Germinal center (tissue), 1 donor: ENCODE data around the gene NEMP1.

Experiments
- DNase-seq: peaks from one replicate; pipeline ENCODE4 v3.0.0; 2012; ENCODE audit warnings: mixed read lengths, low spot score

NEMP1 gene

DNA sequence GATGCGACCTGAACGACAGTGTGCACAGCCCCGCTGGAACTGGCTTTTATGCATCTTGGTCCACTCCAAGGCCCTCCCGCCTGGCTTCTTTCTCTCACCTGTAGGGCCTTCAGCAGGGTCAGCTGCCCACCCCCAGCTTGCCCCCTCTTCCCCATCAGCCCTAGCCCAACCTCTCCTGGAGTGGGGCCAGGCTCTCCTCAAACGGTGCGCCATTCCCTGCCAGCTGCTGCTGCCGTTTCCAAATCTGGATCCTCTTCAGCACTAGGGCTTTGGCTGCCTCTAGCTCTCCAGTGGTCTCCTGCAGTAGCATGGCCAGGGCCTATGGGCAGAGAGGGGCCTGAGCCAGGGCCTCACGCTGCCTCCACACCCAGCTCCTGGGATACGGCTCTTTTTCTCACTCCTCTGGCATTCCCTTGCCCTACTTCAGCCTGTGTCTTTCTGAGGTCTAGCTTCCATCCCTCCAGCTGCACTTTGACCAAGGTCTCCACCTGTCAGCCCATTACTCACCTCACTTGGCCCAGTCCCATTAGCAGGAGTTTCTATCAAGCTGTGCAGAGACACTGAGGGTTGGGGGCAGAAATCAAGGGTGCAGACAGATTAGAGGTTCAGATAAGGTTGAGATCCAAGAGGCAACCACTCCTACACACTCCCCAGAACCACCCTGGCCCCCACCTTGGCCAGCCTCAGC lies 27.6 kb upstream of the NEMP1 start:
- DNase-seq = no peak

DNA sequence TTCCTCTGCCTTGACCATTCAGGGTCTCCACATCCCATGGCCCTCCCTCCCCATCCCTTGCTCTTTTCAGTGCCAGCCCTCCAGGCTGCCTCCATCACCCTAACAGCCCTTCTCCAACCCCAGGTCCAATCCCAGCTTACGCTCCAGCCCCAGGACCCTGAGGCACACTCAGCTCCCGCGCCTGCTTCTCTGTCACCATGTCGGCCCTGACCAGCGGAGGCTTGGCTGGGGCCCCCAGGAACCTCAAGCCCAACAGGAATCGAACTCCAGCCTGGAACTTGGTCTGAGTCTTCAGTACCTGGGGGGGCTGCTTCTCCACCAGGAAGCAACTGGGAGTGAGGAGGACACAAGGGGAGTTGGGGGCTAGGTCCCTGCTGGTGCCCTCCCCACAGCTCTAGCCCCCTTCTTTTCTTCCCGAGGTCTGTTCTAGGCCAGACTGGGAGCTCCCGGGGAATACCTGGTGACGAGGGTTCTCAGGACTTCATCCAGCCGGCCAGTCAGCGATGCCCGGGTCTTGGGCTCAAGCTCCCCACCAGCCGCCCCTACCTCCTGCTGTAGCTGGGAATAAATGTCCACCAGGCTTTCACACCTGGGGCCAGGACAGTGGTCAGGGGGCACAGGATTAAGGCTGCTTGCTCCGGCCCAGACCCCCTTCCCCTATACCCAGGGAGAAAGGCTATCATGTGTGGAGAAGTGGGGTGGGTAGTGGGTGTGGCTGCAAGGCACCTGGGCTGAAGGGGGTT lies 26.6 kb upstream of the NEMP1 start:
- no peak for DNase-seq

DNA sequence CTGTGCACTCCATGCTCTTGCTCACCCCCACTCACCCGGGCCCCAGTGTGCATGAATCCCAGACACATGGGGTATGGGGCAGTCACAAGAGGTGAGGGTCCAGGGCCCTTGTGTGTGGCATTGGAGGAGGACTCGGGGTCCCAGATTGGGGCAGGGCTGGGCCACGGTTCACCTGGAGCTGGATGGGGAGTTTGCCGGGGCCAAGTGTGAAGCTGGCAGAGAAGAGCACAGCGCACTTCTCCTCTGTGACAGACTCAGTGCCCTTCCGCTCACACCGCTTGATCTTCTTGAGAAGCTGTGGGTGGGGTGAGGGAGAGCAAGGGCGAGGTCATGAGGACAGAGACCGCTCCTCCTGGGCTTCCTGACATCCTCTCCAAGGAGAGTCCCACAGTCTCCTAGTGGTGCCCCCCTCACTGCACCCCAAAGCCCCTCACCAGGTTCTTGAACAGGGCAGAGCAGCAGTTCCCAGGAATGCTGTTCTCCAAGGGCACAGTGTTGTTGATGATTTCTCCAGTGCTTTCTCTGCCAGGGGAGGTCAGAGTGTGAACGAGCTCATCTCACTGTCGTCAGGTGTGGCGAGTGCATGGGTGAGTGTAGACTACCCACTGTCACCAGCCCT lies 25.8 kb upstream of the NEMP1 start:
- DNase-seq = no peak

DNA sequence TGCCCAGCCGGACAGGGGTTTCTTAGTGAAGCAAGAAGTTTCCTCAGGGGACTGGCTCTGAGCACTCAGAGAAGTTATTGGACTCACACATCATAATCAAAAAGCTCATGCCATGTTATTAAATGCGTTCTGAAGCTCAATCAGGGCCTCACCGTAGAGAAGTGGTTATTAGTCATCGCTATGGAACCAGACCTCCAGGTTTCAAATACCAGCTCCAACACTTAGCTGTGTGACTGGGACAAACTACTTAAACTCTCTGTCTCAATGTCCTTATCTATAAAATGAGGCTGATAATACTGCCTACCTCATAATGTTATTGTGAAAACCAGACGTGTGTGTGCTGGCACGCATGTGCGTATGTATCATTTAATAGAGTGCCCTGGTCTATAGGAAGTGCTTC lies 25.3 kb upstream of the NEMP1 start:
- no peak for DNase-seq

DNA sequence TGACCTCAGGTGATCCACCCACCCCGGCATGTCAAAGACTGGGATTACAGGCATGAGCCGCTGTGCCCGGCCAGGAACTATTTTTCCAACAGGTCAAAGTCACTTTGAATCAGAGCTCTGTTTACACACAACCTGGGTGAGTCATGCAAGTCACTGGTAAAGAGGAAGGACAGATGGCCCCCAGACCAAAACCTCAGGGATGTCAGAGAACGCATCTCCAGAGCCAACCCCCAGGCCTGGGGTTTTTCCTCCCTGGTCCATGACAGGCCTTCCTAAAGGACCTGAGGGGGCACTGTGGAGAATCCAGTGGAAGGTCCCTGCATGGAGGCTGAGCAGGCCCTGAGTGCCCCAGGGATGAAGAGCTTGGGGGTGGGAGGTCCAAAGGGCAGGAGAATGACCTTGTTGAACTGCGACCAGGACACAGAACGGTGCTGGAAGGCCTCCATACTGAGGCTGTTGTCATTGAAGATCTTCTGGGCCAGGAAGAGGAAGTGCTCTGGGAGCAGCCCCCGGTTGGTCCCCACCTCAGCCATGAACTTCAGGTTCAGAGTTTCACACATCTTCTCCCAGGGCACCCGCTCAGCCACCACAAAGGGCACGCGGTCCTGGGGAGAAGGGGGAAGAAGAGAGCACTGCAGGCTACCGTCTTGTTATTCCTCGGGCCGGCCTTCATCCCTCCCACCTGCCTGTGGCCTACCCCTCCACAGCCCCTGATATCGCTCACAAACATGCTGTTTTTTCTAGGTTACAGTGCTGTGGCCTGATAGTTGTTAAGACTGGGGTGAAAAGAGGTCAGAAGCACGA lies 23.5 kb upstream of the NEMP1 start:
- no peak for DNase-seq

DNA sequence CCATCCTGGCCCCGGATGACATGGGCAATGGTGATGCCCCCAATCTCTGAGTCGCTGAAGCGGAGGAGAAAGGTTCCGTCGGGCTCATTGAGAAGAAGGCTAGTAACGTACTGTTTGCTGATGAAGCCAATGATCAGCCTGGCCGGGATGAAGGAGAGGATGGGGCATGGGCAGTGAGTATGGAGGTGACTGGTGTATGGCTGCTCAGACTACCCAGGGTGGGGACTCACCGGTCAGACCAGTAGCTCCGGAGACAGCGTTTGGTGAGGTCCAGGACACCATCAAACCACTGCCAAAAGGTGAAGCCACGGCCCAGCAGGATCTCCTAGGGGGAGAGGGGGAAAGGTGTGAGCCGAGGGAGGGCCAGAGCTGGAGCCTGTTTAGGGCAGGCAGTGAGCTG lies 21.2 kb upstream of the NEMP1 start:
- peak; percentile 0 for DNase-seq

DNA sequence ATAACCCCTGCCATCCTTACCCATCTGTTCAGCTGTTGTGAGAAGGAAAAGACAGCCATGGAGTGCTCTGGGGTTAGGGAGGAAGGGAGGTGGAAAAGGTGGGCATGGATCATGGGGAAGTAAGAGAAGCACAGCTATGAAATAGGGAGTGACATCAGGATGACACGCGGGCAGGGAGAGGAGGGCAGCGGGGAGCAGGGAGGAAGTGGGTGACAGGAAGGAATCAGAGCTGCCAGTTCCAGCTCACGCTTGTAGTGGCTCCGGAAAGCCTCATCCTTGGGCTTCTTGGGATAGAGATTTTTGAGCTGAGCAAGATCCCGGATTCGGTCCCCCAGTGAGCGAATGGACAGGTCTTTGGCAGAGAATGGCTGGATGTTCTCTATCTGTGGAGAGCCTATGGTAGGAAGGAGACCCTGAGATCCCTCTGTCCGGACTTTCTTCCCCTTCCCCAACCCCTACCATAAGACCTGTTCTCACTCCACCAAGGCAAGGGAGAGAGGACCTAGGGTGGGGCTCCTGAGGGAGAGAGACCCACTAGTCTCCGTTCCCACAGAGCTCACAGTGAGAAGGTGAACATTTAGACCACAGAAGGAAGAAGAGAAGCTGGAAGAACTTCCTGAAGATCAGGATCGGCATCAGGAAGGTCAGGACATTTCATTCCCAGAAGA lies 20.6 kb upstream of the NEMP1 start:
- peak; percentile 1 for DNase-seq

DNA sequence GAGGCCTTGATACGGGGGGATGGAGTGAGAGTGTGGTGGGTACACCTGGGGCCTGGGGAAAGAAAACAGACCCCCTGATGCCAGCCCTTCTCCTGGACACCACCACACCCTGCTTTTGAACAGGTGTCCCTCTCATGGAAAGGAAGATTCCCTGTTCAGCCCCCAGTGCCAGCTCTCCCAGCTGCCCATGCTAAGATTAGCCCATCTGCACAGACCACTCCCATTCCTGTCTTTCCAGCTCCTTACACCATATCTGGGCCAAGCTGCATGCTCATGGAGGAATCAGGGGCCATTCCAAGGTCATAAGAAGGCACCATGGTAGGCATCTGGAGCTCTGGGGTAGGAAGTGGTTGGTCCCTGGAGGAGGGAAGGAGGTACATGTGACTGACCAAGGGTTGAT lies 20.0 kb upstream of the NEMP1 start:
- peak; percentile 0 for DNase-seq

DNA sequence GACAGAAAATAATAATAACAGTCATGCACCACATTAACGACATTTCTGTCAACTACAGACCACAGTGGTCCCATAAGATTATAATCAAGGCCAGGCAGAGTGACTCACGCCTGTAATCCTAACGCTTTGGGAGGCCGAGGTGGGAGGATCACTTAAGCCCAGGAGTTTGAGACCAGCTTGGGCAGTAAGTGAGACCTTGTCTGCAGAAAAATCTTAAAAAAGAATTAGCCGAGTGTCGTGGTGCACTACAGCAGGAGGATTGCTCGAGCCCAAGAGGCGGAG lies 18.9 kb upstream of the NEMP1 start:
- DNase-seq = no peak

DNA sequence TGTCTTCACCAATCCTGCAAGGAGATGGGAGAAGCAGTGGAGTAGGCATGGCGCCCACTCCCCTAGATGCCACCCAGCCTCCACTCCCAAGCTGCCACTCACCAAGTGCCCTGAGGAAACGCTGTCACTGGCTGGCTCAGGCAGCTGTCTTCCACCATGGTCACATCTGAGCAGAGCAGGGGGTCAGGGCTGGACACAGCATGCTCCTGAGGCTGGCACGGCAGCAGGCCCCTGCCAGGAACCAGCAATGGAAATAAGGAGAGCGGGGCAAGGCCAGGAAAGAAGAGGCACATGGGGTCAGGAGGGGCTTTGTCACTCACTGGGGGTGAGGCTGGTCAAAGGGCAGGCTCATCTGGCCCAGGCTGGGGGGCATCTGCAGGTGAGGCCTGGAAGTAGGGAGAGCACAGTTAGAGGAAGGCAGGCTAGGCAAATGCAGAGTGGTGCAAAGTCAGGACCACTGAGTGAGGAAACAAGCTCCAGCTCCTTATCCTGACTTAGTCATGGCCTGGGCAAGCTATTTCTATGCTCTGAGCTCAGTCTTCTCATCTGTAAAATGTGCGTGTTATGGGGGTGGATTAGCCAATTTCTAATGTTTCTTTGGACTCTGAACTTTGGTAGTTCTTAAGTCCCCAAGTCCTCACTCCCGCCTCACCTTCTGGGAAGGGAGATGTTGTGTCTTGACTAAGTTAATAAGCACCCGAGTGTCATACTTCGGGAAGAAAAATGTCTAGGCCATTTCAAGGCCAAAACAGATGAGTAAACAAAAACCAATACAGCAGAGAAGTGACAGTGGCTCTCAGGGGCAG lies 18.4 kb upstream of the NEMP1 start:
- DNase-seq = peak; percentile 0

DNA sequence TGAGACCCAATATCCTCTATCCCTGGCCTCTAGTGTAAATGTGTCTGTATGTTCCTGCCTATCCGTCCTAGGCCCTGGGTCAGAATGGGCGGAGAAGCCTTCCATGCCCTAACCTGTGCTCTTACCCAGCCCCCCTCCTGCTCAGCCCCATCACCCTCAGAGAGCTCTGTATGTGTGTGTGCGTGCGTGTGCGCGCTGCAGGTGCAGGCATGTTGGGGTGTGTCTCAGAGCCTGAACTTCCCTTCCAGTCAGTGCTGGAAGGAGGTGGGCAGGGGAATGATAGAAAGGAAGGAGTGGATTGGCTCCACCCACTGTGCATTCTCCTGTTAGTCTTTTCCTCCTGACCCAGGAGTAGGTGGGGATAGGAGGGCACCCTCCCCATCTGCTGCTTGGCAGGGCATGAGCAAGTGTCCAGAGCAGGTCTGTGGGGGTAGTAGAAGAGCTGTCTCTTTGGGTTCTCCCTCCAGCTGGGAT lies 17.5 kb upstream of the NEMP1 start:
- DNase-seq = no peak

DNA sequence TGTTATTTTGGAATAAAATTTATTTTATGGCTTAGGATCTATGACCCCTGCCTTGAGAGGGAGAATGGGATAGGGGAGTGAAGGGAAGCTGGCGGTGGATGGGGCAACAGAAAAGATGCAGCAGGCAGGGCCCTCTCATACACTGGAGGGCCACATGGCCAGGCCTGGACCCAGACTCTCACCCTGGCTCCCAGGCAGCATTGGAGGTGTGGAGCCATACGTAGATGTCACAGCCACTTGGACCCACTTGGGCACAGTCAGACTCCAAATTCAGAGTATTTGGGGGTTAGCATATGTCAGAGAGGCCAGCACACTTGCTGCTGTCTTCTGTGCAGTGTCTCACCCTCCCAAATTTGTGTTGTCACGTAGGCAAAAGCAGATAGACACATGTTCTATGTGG lies 16.8 kb upstream of the NEMP1 start:
- peak; percentile 3 for DNase-seq

DNA sequence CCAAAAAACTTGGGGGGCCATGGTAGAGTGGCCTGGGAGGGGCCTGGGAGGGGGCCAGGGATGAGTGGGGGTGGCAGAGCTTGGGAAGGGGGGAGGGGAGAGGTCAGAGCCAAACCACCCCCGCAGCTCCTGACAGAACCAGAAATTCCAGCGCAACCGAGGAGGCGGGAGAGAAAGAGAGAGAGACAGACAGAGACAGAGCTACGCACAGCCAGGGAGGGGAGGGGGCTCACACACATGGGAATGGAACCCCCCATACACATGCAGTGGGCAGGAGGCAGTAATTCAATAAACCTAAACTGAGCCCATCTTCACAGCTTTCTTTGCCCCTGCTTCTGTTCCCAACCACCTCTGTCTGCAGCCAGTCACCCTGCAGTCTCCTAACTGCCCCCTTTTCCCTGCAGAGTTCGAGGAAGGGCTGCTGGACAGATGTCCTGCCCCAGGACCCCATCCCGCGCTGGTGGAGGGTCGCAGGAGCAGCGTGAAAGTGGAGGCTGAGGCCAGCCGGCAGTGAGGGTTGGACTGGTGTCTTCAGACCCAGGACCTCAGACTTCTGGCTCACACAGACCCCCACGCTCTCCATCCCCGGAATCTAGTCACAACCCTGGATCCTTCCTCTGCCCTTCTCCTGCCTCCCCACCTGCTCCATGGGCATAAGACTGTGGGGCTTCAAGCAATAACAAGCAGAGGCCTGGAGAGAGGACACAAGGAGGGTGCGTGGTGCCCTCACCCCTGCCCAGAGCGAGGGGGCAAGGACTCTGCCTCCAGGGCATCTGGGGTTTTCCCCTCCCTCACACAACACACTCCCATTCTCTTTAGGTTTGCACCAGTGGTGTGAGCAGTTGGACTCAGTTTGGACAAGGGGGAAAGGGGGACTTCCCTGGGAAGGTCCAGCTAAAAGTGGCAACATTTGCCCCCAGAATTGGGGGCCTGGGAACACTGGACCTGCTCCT lies 15.9 kb upstream of the NEMP1 start:
- no peak for DNase-seq

DNA sequence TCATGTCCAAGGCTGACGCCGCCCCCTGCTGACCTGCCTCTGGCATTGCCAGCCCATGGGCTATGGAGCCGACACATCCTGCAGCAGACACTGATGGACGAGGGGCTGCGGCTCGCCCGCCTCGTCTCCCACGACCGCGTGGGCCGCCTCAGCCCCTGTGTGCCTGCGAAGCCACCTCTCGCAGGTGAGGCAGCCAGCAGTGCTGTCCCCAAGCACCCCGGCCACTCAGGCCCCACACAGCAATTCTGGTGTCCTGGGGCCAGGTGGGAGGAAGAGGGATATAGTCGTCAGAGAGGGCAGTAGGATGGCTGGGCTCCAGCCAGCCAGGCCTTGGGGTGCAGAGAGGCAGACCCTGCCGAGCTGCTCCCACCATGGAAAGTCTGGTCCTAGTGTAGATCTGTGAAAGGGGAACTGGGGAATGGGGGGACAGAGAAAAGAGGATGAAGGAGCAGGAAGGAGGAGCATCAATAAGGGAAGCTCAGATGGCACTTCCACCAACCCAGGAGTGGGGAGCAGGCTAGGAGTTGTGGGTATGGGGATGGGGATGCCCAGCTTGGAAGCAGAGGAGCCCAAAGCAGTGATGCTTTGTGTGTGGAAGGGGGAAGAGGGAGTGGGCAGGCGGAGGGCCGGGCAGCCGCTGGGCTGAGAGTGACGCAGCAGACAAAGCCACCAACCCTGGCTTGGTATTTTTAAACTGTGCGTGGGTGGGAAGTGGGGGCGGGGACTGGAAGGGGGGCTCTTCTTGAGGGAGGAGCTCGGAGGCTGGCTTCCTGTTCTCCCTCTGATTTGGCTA lies 15.0 kb upstream of the NEMP1 start:
- peak; percentile 85 for DNase-seq

DNA sequence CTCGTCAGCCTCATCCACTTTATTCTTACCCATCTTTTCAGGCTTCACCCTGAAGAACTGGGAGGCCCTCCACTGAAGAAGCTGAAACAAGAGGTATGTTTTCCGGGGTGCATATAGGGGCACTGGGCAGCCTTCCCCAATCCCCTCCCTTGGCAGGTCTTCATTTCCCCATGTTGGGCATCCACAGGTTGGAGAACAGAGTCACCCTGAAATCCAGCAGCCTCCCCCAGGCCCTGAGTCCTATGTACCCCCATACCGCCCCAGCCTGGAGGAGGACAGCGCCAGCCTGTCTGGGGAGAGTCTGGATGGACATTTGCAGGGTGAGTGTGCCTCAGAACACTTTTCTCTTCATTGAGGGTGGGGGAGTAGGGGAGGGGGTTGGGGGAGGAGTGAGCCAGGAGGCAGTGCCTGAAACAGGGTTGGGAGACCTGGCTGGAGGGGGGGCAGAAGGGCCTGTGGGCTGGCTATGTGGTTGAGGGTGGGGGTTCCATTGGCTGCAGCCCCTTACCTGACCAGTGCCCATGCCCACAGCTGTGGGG lies 14.4 kb upstream of the NEMP1 start:
- DNase-seq = no peak

DNA sequence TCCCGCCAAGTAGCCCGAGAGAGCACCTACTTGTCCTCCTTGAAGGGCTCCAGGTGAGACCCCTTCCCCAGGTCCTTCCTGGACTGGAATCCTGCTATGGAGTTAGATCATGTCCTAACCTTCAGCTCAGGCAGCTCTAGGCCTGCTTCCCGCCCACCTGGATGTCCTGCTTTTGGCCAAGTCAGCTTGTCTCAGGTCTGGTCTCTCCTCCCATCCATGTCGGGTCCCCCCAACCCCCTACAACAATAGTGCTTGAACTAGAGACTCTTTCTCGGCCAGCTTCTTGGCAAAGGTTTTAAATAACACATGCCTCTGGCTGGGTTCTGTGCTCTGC lies 13.9 kb upstream of the NEMP1 start:
- DNase-seq = peak; percentile 2

DNA sequence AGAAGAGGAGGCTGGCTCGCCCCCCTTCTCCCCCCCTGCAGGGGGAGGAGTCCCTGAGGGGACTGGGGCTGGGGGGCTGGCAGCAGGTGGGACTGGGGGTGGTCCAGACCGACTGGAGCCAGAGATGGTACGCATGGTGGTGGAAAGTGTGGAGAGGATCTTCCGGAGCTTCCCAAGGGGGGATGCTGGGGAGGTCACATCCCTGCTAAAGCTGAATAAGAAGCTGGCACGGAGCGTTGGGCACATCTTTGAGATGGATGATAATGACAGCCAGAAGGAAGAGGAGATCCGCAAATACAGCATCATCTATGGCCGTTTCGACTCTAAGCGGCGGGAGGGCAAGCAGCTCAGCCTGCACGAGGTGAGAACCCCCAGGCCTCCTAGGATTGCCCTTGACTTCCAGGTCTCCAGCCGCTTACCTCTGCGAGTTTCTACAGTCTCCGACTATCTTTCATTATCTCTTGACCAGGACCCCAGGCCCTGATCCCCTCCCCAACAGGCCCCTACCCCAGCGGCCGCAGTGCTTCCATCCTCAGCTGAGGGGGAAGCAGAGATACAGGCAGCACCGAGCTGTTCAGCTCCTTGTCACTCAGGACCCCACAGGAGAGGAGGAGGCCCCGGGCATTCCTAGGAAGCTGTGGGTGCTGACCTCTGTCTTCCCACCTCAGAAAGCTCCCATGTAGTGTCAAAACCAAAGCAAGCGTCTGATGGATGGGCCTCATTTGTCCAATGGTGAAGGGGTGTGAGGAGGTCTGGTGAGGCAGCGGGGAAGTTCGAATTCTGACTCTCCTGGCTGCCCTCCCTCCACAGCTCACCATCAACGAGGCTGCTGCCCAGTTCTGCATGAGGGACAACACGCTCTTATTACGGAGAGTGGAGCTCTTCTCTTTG lies 13.3 kb upstream of the NEMP1 start:
- DNase-seq = peak; percentile 1
